Germinal center (tissue), 1 donor: ENCODE measurements around the gene LMO1.

Source experiments
- DNase-seq: peaks from one replicate; pipeline ENCODE4 v3.0.0; 2012; ENCODE audit warnings: mixed read lengths, low spot score

LMO1 gene

DNA sequence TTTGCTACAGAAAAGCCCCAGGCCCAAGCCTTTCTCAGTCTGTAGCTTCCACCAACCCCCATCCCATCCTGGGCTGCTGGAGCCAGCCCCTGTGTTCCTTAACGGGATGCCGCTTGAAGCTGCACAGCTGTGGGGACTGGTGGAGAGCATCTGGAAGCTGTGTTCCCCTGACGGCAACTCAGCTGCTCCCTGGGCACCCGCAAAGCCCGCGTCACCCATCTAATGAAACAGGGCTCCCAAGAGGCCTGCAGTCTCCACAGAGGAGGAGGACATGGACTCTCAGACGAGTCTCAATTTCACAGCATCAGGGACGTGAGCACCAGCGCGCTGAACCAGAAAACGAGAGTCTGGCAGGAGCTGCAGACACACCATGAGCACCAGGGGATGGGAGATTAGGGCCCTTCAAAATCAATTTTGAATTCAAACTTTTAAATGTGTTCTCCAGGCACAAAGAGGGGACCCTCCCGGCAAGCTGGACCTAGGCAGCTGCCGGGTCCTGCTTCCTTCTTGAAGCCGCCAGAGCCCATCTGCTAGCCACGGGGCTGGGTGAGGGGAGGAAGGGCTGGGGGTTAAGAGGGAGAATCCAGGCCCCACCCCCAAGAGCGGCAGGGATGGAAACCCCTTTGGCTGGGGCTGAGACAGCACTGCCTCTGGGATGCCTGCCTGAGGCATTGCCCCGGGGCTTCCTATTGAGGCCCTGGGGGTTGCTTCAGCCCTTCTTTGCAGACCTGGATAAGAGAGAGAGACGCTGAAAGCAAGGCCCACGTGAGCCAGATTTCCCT is 21.0 kb downstream of the LMO1 start:
- DNase-seq = no peak

- no peak for DNase-seq
These were observed 21.6 kb downstream of the LMO1 start for GRCh38 chr11:8242118-8242475.

DNA sequence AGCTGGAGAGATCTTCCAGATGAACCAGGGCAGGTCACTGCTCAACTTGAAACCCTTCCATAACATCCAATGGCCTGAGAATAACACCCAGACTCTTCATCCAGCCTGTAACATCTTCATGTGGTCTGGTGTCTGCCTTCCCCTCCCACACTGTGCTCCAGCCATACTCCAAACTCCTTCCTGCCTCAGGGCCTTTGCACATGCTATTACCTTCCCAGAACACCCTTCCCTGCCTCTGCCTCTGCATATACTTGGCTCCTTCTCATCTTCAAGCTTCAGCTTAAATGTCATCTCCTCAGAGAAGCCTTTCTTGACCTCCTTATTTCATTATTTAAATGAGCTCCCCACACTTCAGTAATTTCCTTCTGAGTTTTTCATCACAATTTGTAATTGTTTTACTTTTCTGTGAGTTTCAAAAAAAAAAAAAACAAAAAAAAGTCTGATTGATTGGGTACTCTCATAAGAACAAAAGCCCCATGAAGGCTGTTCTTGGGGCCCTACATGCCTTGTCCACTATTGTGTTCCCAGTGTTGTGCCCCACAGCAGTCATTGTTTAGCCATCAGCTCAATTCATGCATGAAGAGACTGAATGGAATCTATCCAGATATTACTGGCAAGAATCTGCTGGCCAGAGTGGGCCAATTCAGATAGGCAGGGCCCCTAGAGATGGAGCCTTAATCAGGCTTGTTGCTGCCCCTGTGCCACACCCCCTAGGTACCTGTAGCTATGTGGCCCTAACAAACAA is 22.1 kb downstream of the LMO1 start:
- no peak for DNase-seq

DNA sequence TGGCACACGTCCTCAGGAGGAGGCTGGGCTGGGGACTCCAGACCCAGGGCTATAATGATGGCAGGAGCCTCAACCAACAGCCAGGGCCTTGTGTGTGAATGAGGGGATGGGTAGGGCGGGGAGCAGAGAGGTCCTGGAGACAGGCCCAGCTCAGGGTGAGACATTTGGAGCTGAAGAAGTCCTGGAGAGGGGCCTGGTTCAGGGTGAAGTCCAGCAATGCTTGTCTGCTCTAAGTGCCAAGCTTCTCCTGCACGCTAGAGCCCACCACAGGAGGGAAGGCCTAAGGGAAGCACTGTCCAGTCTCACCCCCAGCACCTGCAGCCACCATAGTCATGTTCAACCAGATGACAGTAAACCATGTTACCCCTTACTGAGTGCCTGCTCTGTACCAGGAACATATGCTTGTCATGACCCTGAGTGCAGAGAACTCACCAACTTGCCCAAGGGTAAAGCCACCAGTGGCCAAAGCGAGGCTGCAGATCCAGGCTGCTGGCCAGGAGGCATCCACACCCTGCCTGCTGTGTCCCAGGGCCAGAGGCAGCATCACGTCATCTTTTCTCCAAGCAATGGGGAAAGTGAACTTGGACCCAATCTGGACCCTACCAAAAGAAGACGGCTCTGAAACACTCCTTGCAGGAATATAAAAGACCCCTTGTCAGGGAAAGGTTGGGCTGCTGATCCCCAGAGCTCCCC is 24.0 kb downstream of the LMO1 start:
- DNase-seq = no peak

DNA sequence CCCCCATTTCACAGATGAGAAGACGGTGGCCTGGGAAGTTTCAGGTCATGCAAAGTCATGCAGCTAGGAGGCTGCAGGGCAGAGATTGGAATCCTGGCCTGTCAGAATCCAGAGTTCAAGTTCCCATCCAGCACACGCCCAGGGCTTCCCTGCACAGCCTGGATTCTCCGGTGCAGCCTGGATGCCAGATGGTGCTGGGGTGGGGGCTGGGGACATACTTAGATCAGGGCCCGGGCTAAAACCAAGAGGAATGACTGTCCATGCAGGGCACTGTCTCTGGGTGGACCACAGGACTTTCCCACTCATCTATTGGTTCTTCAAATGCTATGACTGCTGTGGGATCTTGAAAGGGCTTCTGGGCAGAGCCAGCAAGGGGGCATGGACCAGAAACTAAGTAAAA is 24.6 kb downstream of the LMO1 start:
- no peak for DNase-seq

- no peak for DNase-seq
These were observed 26.2 kb downstream of the LMO1 start for GRCh38 chr11:8237453-8237852.

- no peak for DNase-seq
These were observed 27.8 kb downstream of the LMO1 start for GRCh38 chr11:8235925-8236324.

DNA sequence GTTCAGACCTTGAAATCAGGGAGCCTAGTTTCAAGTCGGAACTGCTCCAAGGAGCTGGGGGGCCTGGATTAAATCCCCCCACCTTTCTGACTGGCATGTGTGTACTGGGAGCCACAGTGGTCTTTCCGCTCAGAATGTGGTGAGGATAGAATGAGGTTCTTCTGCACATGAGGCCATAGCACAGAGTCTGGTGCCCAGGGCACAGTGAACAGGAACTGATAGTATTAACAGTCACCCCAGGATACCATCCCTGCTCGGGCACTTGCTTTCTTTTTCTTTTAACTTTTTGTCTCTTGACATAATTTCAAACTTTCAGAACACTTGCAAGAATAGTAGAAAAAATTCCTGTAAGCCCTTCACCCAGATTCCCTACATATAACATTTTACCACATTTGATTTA is 28.8 kb downstream of the LMO1 start:
- no peak for DNase-seq

DNA sequence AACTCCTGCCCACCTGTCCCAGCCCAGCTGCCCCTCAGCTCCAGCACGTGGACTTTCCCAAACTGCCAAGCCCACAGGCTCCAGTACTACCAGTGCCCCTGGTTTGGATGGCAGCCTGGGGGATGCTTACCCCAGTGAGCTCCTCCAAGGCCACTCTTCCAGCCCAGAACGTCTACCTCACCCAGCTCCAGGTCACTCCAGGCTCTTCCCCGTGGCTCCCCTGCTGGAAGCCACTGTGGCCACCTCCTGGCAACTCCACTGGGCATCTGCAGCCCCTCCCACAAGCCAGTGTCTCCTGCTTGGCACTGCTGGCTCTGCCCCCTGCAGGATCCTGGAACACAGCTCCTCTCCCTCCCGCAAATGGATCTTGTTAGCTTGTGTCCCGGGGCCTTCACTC is 29.3 kb downstream of the LMO1 start:
- DNase-seq = no peak

DNA sequence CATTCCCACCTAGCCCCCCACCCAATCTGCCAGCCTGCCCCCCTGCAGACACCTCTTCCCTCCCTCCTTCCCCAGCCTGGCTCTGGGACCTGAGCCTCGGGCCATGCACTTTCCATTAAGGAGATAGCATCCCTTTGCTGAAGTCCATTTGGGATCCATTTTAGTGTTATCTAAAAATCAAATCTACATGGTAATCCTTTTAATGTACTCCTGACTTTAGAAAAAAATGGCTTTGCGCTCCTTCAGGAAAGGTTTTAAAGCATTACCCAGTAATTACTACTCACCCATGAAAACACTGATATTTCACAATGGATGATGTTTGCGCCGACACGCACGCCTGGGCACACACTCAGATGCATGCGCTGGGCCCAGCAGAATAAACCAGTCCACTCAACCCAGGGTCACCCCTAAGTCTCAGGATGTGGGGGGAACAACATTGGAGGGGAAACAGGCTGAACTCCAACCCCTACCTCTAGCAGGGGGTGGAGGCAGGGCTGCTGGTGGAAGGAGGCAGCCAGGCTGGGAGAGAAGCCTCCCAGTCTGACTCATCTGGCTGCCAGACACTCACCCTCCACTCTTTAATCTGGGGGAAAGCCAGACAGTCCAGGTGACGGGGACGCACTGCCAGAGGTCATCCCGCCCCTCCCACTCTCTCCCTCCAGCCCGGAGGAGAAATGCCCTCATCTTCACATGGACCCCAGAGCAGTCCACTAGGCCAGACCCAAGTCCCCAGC is 29.8 kb downstream of the LMO1 start:
- DNase-seq = no peak

DNA sequence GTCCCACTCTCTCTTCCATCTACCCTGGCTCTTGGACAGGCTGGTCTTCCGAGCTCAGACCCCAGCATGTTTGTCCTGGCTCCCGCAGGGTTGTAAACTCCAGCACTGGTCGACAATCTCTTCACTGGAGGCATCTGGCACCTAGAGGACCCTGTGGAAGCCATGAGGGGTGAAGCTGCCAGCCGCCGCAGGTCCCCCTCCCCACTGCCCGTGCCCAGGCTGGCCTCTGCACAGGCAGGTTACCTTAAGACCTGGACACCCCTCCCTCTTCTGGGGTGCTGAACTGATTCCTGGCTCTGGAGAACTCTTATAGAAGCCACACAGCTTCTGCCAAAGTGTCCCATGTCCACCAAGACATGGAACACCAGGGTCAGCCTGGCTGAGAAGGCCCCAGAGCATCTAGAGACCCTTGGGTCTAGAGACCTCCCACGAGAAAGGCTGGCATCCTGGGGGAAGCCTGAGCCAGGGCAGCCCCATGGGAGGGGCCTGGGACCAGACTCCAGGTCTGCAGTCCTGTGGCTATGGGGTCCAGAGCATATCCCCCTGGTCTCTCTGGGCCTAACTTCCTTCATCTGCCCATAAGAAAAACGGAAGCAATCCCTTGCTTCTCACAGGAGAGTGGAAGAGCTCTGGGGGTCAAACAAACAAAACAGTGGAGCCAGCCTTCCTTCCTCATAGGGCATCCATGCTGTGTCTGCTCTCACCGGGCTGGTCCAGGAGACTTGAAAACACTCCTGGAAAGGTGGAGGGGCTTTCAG is 30.6 kb downstream of the LMO1 start:
- no peak for DNase-seq

DNA sequence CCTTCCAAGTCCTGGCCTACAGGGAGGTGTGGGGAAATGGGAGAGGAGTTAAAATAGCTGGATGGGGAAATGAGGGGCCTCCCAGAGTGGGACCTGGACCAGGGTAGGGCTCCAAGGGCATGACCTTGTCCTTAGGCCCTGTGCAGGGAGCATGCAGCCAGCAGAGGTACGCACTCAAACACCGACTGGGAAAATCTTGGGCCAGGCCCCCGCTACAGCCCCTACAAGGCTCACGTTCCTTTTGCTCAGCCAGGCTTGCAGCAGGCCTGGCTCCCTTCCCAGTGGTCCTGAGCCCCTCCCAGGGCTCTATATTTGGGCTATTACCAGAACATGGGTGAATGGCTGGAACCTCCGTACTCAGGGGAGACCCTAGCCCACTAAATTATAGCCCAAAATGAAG is 31.3 kb downstream of the LMO1 start:
- DNase-seq = no peak

GRCh38 chr11:8231979-8232378 is 31.7 kb downstream of the LMO1 start:
- no peak for DNase-seq

DNA sequence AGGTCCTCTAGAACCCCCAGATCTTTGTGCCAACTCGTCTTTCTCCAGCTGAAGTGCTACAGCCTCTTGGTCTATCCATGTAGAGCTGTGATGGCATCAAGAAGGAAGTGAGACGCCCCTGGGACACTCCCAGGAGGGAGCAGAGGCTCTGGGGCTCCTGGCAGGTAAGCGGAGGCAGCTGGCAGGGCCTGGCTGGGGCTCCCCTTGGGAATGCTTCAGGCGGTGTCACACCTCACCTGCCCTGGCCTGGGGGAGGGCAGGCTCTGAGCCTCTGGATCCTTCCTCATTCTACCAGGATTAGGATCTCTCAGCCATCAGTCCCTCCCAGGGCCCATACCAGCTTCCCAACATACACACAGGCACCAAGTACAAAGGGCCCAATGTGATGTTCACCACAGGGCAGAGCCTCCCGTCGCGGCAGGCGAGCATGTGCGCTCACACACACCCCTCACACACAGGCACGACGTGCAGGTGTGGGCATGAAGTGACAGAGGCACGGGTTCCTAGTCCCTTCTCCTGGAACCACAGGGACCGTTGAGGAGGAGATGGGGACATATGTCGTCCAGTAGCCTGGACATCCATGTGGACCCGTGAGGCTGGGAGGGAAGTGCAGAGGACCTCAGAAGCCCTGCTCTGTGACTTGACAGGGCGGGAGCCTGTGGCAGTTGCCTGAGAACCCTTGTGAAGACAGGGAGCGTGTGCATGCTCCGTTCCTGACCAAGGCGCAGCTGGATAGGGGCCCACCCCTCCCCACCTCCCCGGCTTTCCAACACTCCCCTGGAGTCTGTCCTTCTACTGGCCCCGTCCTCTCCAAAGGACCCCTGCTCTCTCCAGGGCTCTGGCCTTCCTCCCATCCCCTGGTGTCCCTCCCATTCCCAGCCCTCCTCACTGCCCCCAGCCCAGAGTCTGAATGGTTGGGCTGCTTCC is 32.5 kb downstream of the LMO1 start:
- DNase-seq = no peak

GRCh38 chr11:8230178-8230859 is 33.4 kb downstream of the LMO1 start:
- no peak for DNase-seq

DNA sequence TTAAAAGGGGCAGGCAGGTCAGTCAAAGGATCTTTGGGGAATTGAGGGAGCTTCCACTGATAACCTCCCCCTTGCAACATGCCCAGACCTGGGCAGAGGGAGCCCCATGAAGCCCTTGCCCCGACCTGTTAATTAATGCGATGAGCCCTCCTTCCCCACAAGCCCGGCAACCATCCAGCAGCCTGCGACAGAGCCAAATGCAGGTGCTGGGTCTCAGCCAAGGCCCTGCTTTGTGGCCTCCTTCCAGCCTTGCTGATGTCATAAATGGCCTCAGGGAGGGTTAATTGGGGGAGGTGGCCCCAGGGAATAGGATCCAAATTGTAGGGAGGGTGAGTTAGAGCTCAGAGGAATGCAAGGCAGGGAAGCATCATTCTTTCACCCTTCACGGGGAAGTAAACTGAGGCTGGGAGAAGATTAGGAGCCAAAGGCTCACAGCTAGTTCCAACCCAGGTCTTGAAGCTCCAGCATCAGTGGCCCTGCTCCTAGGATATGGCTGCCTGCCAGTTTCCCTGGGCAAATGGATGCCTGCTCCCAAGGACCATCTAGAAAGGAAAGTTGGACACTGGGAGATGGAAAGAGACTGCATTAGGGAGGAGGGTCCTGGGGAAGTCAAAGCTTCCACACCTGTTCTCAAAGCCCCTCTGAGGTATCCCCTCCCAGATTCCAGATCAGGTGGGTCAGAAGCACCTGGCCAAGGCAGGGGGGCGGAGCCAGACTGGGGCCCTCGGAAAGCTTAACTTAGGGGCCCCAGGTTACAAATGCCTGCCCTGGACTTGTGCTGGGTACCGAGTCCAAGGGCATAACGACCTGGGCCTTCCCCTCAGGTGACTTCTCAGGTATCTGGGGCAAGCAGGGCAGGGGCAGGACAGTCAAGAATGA is 34.1 kb downstream of the LMO1 start:
- no peak for DNase-seq

GRCh38 chr11:8228231-8228630 is 35.4 kb downstream of the LMO1 start:
- no peak for DNase-seq

- DNase-seq = no peak
These were observed 36.2 kb downstream of the LMO1 start for GRCh38 chr11:8227156-8228152.
